H1 (cell line): ENCODE data around the gene MAPK14. TPM values are rescaled to one million over a fixed set of nuclear protein-coding genes. Genes with fewer than 3 reads are reported as not detected.

Experiments
- BRCA1 ChIP-seq: IDR thresholded peaks from 2 replicates; pipeline ENCODE4 v1.6.1; 2012; ENCODE audit warnings: low read depth, low read length, improper control_type of control experiment
- GABPA ChIP-seq: IDR thresholded peaks from 2 replicates; pipeline ENCODE4 v1.6.1; 2011; ENCODE audit warnings: mild to moderate bottlenecking, low read length, moderate library complexity, borderline replicate concordance; ENCODE audit not compliant: insufficient read depth
- GTF2F1 ChIP-seq: IDR thresholded peaks from 2 replicates; pipeline ENCODE4 v1.6.1; 2012; ENCODE audit warnings: low read depth, low read length, improper control_type of control experiment, borderline replicate concordance
- POLR2AphosphoS5 ChIP-seq: IDR thresholded peaks from 2 replicates; pipeline ENCODE4 v1.6.1; 2011; ENCODE audit warnings: low read depth, low read length
- polyA plus RNA-seq, 7 experiments: library from polyadenylated mRNA; depleted of rRNA in 3 of 7; stranded (reverse) in 5 of 7; unstranded in 2 of 7; fragments of >200 nt in 5 of 7; fragments of 200-250 nt in 2 of 7; gene quantifications; 1 replicate in 5 of 7; 2 replicates in 1 of 7; 4 replicates in 1 of 7; pipeline versions ENCODE4 v1.2.1 to v1.2.3, GENCODE V29; 2011 to 2013; ENCODE audit warnings: missing spikeins in 2 of 7, mixed read lengths in 2 of 7
- total RNA-seq: library from RNA; stranded (reverse); fragmentation: NEBNext Ultra II Directional; extraction: Animal tissue kit (Norgen Biotek cat#: 25700); gene quantifications from 2 replicates; pipeline ENCODE4 v1.2.1, GENCODE V29; 2021

The MAPK14 gene
- total and polyA plus RNA-seq, 2 of the 8 experiments (the other 6 are each of a cell fraction or from before 2014, with no cell fraction given): 18.1 to 39.3 TPM

DNA sequence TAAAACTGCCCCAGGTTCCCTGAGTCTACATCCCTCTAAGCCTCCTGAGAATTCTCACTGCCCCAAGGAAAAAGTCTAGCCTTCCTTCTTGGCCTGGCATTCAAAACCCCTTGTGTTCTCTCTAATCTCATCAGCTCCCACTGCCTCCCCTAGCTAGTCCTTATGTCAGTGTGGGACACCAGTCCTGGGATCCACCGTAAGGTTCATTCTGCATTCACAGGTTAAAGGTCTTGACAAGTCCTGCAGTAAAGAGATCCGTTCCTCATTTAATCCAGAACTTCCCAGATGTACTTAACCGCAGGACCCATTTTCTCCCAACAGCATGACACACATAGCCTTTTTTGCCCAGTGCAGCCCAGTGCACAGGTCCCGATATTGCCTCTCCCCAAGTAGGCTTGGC lies 114.4 kb downstream of the MAPK14 start (continued):
- TF ChIP-seq GTF2F1 (no peak), BRCA1 (no peak), POLR2AphosphoS5 (no peak), GABPA (no peak)
